Measurements from ENCODE around the gene REEP6.
"Not testable (repeated sequence)": the region's sequence is repeated elsewhere in the genome, so short reads cannot be mapped to it uniquely, and the experiment has no call there.

REEP6 gene

GRCh38 chr19:1525343-1525742, 34.4 kb downstream of the REEP6 start:
- no peak overlapping the region for H3K9ac ChIP-seq (ENCODE audit: low read depth in 1 of 2, low read length in 2 of 2)
- H3K4me1 ChIP-seq (ENCODE audit: control insufficient read depth in 1 of 2, insufficient read depth in 2 of 2, low read length in 2 of 2), result no peaks in the 10 kb centered on the region
- no peaks in the 10 kb centered on the region for H3K9me3 ChIP-seq (ENCODE audit: control insufficient read depth in 1 of 2, low read length in 2 of 2)
- no peaks in the 10 kb centered on the region for H3K36me3 ChIP-seq (ENCODE audit: control insufficient read depth in 1 of 2, insufficient read depth in 2 of 2, low read length in 2 of 2)
- H3K27me3 ChIP-seq (ENCODE audit: control insufficient read depth in 1 of 2, insufficient read depth in 2 of 2, low read length in 2 of 2), result peaks cover 31 to 49% of the 10 kb centered on the region in 2 donors
- H3K4me3 ChIP-seq (ENCODE audit: low read depth in 1 of 2, low read length in 2 of 2), result no peak overlapping the region
- H3K27ac ChIP-seq (ENCODE audit: low read depth, low read length), result no peak overlapping the region

GRCh38 chr19:1526066-1526778, 35.2 kb downstream of the REEP6 start:
- Histone ChIP-seq H3K4me3 (ENCODE audit: low read depth in 1 of 2, low read length in 2 of 2) (no peak overlapping the region), H3K9me3 (ENCODE audit: control insufficient read depth in 1 of 2, low read length in 2 of 2) (no peaks in the 10 kb centered on the region), H3K36me3 (ENCODE audit: control insufficient read depth in 1 of 2, insufficient read depth in 2 of 2, low read length in 2 of 2) (no peaks in the 10 kb centered on the region), H3K9ac (ENCODE audit: low read depth in 1 of 2, low read length in 2 of 2) (no peak overlapping the region), H3K27me3 (ENCODE audit: control insufficient read depth in 1 of 2, insufficient read depth in 2 of 2, low read length in 2 of 2) (peaks cover 31 to 49% of the 10 kb centered on the region in 2 donors), H3K27ac (ENCODE audit: low read depth, low read length) (no peak overlapping the region), H3K4me1 (ENCODE audit: control insufficient read depth in 1 of 2, insufficient read depth in 2 of 2, low read length in 2 of 2) (no peaks in the 10 kb centered on the region)

GRCh38 chr19:1526979-1527649, 36.1 kb downstream of the REEP6 start:
- no peaks in the 10 kb centered on the region for H3K9me3 ChIP-seq (ENCODE audit: control insufficient read depth in 1 of 2, low read length in 2 of 2)
- no peak overlapping the region for H3K4me3 ChIP-seq (ENCODE audit: low read depth in 1 of 2, low read length in 2 of 2)
- H3K27me3 ChIP-seq (ENCODE audit: control insufficient read depth in 1 of 2, insufficient read depth in 2 of 2, low read length in 2 of 2), result peaks cover 31 to 42% of the 10 kb centered on the region in 2 donors
- H3K27ac ChIP-seq (ENCODE audit: low read depth, low read length), result no peak overlapping the region
- no peaks in the 10 kb centered on the region for H3K4me1 ChIP-seq (ENCODE audit: control insufficient read depth in 1 of 2, insufficient read depth in 2 of 2, low read length in 2 of 2)
- H3K36me3 ChIP-seq (ENCODE audit: control insufficient read depth in 1 of 2, insufficient read depth in 2 of 2, low read length in 2 of 2), result no peaks in the 10 kb centered on the region
- H3K9ac ChIP-seq (ENCODE audit: low read depth in 1 of 2, low read length in 2 of 2), result no peak overlapping the region

- H3K27me3 ChIP-seq (ENCODE audit: control insufficient read depth in 1 of 2, insufficient read depth in 2 of 2, low read length in 2 of 2), result peaks cover 30 to 39% of the 10 kb centered on the region in 2 donors
- H3K4me3 ChIP-seq (ENCODE audit: low read depth in 1 of 2, low read length in 2 of 2), result no peak overlapping the region
- H3K36me3 ChIP-seq (ENCODE audit: control insufficient read depth in 1 of 2, insufficient read depth in 2 of 2, low read length in 2 of 2), result no peaks in the 10 kb centered on the region
- no peaks in the 10 kb centered on the region for H3K9me3 ChIP-seq (ENCODE audit: control insufficient read depth in 1 of 2, low read length in 2 of 2)
- no peak overlapping the region for H3K27ac ChIP-seq (ENCODE audit: low read depth, low read length)
- no peak overlapping the region for H3K9ac ChIP-seq (ENCODE audit: low read depth in 1 of 2, low read length in 2 of 2)
- H3K4me1 ChIP-seq (ENCODE audit: control insufficient read depth in 1 of 2, insufficient read depth in 2 of 2, low read length in 2 of 2), result no peaks in the 10 kb centered on the region
Measured at GRCh38 chr19:1527650-1528309, 36.8 kb downstream of the REEP6 start.

- Histone ChIP-seq H3K27ac (ENCODE audit: low read depth, low read length) (no peak overlapping the region), H3K9ac (ENCODE audit: low read depth in 1 of 2, low read length in 2 of 2) (no peak overlapping the region), H3K9me3 (ENCODE audit: control insufficient read depth in 1 of 2, low read length in 2 of 2) (no peaks in the 10 kb centered on the region), H3K4me1 (ENCODE audit: control insufficient read depth in 1 of 2, insufficient read depth in 2 of 2, low read length in 2 of 2) (no peaks in the 10 kb centered on the region), H3K36me3 (ENCODE audit: control insufficient read depth in 1 of 2, insufficient read depth in 2 of 2, low read length in 2 of 2) (no peaks in the 10 kb centered on the region), H3K27me3 (ENCODE audit: control insufficient read depth in 1 of 2, insufficient read depth in 2 of 2, low read length in 2 of 2) (peaks cover 20 to 31% of the 10 kb centered on the region in 2 donors), H3K4me3 (ENCODE audit: low read depth in 1 of 2, low read length in 2 of 2) (no peak overlapping the region)
Measured at GRCh38 chr19:1528596-1529429, 37.8 kb downstream of the REEP6 start.

- Histone ChIP-seq H3K4me1 (ENCODE audit: control insufficient read depth in 1 of 2, insufficient read depth in 2 of 2, low read length in 2 of 2) (no peaks in the 10 kb centered on the region), H3K9me3 (ENCODE audit: control insufficient read depth in 1 of 2, low read length in 2 of 2) (no peaks in the 10 kb centered on the region), H3K27ac (ENCODE audit: low read depth, low read length) (no peak overlapping the region), H3K9ac (ENCODE audit: low read depth in 1 of 2, low read length in 2 of 2) (no peak overlapping the region), H3K27me3 (ENCODE audit: control insufficient read depth in 1 of 2, insufficient read depth in 2 of 2, low read length in 2 of 2) (peaks cover 18 to 28% of the 10 kb centered on the region in 2 donors), H3K4me3 (ENCODE audit: low read depth in 1 of 2, low read length in 2 of 2) (no peak overlapping the region), H3K36me3 (ENCODE audit: control insufficient read depth in 1 of 2, insufficient read depth in 2 of 2, low read length in 2 of 2) (no peaks in the 10 kb centered on the region)
Measured at GRCh38 chr19:1529430-1529816, 38.4 kb downstream of the REEP6 start.

- H3K27me3 ChIP-seq (ENCODE audit: control insufficient read depth in 1 of 2, insufficient read depth in 2 of 2, low read length in 2 of 2), result peaks cover 3 to 14% of the 10 kb centered on the region in 2 donors
- H3K4me3 ChIP-seq (ENCODE audit: low read depth in 1 of 2, low read length in 2 of 2); H3K9me3 ChIP-seq (ENCODE audit: control insufficient read depth in 1 of 2, low read length in 2 of 2): not testable (repeated sequence)
Measured at GRCh38 chr19:1530856-1531255, 39.9 kb downstream of the REEP6 start.

GRCh38 chr19:1531587-1531986, 40.6 kb downstream of the REEP6 start:
- Histone ChIP-seq H3K9ac (ENCODE audit: low read depth in 1 of 2, low read length in 2 of 2) (no peak overlapping the region), H3K4me1 (ENCODE audit: control insufficient read depth in 1 of 2, insufficient read depth in 2 of 2, low read length in 2 of 2) (no peaks in the 10 kb centered on the region), H3K9me3 (ENCODE audit: control insufficient read depth in 1 of 2, low read length in 2 of 2) (no peaks in the 10 kb centered on the region), H3K27me3 (ENCODE audit: control insufficient read depth in 1 of 2, insufficient read depth in 2 of 2, low read length in 2 of 2) (peaks cover 0 to 7% of the 10 kb centered on the region in 2 donors), H3K36me3 (ENCODE audit: control insufficient read depth in 1 of 2, insufficient read depth in 2 of 2, low read length in 2 of 2) (no peaks in the 10 kb centered on the region), H3K4me3 (ENCODE audit: low read depth in 1 of 2, low read length in 2 of 2) (no peak overlapping the region), H3K27ac (ENCODE audit: low read depth, low read length) (no peak overlapping the region)

More at GRCh38 chr19:1530856-1531255, 39.9 kb downstream of the REEP6 start:
- H3K36me3 ChIP-seq (ENCODE audit: control insufficient read depth in 1 of 2, insufficient read depth in 2 of 2, low read length in 2 of 2); H3K4me1 ChIP-seq (ENCODE audit: control insufficient read depth in 1 of 2, insufficient read depth in 2 of 2, low read length in 2 of 2); H3K9ac ChIP-seq (ENCODE audit: low read depth in 1 of 2, low read length in 2 of 2); H3K27ac ChIP-seq (ENCODE audit: low read depth, low read length): not testable (repeated sequence)

- Histone ChIP-seq H3K36me3 (ENCODE audit: control insufficient read depth in 1 of 2, insufficient read depth in 2 of 2, low read length in 2 of 2) (no peaks in the 10 kb centered on the region), H3K9ac (ENCODE audit: low read depth in 1 of 2, low read length in 2 of 2) (no peak overlapping the region), H3K4me1 (ENCODE audit: control insufficient read depth in 1 of 2, insufficient read depth in 2 of 2, low read length in 2 of 2) (no peaks in the 10 kb centered on the region), H3K27ac (ENCODE audit: low read depth, low read length) (no peak overlapping the region), H3K9me3 (ENCODE audit: control insufficient read depth in 1 of 2, low read length in 2 of 2) (no peaks in the 10 kb centered on the region), H3K27me3 (ENCODE audit: control insufficient read depth in 1 of 2, insufficient read depth in 2 of 2, low read length in 2 of 2) (peaks cover 0 to 4% of the 10 kb centered on the region in 2 donors), H3K4me3 (ENCODE audit: low read depth in 1 of 2, low read length in 2 of 2) (no peak overlapping the region)
Measured at GRCh38 chr19:1532003-1532402, 41.0 kb downstream of the REEP6 start.

All from duodenal mucosa (tissue), 2 donors.